OCI-M2 (cell line): ENCODE results near the gene OCA2.
"Not testable (repeated sequence)": the region's sequence is repeated elsewhere in the genome, so short reads cannot be mapped to it uniquely, and the experiment has no call there.

Experiments used
- DNase-seq: peaks from one replicate; lab custom pipeline; 2025; ENCODE audit not compliant: unreplicated experiment; lab: John Stamatoyannopoulos, UW

OCA2 gene

DNA sequence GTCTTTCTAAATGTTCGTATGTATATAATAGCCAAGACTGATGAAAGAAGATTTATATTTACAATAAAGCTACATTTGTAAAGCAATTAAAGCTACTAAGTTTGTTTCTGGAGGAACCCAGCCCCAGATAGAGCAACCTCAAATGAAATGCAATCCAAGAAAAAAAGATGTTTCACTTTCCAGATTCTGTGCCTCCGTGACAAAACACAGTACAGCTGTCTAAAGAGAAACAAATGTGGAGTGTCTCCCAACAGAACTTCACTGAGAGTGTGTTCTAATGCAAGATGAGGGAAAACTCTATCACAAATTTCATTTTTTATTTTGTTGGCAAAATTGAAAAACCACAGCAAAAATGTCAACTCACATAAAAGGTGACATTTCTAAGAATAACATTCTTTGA, 317.0 kb downstream of the OCA2 start:
- DNase-seq = no peak

DNA sequence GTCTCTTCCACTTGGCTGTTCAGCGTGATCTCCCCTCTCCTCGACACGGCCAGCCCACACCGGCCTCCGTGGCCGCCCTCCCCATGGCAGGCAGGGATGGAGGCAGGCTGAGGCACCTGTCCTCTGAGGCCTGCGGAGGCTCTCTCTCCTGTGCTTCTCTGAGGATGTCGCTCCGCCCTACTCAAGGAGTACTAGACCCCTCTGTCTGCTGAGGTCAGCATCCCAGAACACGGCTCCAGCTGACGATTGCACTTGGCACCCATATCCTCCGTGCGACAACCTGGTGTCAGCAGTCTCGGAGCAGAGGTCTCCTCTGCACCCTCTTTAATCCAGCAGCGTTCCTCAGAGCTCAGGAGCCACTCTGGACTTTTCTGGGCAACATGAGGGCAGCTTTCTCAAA, 322.6 kb downstream of the OCA2 start:
- DNase-seq = no peak

DNA sequence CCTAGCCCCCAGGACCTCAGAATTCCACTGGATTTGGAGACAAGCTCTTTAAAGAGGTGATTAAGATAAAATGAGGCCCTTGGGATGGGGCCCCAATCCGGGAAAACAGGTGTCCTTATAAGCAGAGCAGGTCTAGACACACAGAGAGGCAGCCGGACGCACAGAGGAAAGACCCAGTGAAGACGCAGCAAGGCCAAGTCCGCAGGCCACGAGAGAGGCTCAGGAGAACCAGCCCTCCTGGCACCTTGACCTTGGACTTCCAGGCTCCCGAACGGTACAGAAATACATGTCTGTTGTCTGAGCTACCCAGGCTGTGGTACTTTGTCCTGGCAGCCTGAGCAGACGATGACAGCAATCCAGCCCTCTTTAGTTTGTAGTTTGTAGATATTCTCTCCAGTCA, 324.5 kb downstream of the OCA2 start:
- DNase-seq = no peak

DNA sequence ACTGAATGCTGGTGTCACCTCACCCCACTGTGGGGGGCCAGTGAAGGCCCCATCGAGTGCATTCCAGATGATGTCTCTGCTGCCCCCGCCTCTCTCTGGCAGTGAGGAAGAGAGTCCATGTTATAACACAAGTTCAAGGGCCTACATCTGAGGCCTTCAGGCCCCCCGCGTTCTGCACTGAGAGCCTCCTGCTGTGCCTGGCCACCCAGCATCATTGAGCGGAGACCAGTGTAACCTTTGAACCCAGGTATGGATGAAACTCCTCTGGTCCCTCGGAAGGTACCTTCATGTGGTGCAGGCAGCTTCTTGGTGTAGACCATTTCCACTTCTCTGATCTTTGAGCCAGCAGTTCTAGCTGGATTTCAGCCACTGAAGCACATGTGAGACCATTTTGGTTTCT, 324.9 kb downstream of the OCA2 start:
- no peak for DNase-seq

DNA sequence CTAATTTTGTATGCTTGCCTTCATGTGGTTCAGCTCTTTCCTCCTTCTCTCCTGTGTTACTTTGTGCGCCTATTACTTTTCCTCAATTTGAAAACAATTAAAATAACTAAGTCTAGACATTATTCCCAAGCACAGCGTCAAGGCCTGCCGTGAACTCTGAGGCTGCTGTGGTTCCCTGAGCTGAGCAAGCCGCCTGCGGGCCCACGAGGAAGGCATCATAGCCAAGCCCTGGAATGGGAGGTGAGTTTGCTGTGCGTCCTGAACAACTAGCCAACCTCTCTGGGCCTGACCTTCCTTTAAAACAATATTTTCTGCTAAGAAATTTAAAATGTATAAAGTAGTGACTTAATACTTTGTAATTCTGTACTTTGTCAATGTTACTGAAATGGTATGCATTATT, 327.2 kb downstream of the OCA2 start:
- no peak for DNase-seq

DNA sequence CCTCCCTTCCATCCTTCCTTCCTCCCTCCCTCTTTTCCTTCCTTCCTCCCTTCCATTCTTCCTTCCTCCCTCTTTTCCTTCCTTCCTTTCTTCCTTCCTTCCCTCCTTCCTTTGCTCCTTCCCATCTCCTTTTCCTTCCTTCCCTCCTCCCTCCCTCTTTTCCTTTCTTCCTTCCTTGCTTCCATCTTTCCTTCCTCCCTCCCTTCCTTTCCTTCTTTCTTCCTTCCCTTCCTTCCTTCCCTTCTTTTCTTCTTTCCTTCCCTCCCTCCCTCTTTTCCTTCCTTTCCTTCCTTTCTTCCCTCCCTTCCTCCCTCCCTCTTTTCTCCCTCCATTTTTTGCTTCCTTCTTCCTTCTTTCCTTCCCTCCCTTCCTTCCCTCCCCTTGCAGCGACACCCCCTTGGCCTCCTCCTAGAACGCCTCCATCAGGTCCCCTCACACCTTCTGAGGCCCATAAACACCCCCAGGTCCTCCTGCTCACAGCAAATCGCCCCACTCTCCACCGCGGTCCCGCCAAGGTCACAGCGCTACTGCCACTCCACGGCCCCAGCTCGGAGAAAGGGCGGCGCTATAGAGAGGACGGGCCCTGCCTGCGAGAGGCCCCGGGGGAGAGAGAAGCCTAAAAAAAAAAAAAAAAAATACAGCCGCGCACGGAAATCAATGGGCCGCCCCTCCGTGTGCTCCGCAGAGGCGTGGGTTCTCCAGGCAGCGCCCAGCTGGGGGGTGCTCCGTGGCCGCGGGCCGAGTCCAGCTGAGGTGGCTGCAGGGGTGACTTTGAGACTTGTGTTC, 328.2 kb downstream of the OCA2 start:
- no peak for DNase-seq

DNA sequence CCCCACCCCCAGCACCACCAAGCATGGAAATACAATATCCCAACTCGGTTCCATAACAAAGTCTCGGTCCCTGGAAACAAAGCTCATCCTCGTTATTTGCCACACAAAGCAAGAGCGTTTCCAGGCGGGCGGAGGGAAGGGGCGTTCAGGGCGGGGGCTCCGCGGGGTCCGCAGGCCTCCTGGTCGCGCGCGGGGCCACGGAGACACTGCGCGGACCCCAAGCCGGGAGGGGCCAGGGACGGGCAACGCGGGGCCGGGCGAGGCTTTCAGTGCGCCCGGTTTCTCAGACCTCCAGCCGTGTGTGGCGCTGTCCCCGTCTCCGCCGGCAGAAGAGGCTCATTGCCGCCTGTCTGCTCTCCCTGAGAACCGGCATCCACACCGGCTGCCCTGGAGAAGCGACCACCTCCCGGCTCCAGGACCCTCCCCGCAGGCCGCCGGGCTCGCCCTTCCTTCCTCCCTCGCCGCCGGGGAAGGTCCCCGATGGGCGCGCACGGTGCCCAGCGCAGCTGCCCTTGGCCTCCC, 329.0 kb downstream of the OCA2 start:
- DNase-seq = no peak

DNA sequence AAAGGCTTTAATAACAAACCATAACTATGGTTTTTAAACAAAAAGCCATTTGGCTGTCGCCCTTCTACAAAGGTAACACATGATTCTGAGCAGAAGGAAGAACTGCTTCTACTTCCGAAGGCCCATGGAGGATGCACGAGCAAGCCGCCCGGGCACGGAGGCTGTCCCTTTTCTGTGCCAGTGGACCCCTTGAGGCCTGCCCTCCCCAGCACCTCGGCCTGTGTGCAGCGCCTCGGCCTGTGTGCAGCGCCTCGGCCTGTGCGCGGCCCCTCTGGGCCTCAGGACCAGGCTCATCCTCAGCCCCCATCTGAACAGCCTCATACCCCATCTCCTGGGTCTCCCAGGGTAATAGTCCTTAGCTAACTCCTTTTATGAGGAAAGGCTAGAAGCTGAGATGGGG, 329.5 kb downstream of the OCA2 start:
- no peak for DNase-seq

DNA sequence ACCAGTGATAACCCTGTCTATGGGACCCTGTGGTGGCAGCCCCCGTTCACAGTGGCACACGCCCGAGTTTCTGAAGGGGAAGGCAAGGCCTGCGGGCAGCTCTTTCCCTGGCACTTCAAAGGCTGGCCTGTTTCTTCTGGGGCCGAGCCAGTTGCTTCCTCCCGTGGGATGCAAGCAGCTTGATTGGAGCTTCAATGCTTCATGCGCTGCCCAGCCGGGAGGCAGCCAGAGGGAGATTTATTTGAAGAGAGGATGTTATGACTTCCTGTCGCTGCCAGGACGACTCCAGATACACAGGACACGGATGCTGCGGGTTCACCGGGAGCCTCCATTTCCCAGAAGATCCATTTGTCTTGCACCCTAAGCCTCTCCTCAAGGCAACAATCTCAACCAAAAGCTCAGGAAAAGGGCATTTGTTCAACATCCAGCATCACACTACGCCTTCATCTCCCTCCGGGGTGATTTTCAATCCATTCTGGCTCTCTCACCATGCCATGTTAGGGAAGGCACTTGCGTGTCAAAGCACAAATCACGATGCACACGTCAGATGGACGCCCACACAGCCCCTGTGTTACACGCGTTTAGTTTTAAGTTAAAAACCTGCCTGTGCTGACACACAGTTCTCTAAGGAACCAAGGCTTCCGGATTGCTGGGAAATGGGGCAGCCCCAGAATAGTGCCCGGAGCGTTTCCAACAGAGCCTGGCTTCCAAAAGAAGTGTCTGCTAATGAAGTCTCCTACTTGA, 330.2 kb downstream of the OCA2 start:
- no peak for DNase-seq

DNA sequence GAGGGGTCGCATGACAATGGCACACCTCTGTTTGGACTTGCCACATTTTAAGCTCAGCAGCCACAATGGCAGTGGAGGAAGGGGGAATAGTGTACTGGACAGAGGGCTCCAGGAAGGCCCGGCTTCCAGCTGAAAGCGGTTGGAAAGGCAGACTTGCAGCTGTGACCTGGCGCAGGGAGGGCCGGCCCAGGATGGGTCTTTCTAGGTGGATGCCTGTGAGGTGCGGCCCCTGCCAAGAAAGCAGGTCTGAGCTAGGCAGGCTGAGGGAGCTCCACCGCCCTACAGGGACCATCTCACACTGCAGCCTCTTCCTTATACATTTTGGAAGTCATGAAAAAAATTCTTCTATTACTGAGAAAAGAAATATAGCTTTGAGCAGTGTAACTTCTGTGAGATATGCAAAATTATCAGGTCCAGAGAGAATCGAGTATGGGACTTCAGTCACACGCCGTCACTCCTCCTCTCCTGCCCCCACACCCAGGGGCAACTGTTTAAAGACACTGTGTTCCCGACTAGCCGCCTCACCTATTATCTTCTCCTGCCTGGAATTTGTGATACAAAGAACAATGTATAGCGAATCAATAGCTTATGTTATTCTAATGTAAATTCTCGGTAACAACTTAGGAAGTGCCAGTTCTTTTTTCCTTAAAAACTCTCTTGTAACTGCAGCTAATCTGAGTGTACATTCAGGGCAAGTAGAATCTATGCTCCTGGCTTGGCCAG, 331.0 kb downstream of the OCA2 start:
- DNase-seq = no peak

DNA sequence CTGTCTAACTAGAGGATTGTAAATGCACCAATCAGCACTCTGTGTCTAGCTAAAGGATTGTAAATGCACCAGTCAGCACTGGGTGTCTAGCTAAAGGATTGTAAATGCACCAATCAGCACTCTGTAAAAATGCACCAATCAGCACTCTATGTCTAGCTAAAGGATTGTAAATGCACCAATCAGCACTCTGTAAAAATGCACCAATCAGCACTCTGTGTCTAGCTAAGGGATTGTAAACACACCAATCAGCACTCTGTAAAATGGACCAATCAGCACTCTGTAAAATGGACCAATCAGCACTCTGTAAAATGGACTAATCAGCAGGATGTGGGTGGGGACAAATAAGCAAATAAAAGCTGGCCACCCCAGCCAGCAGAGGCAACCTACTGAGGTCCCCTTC, 331.7 kb downstream of the OCA2 start:
- DNase-seq = not testable (repeated sequence)

DNA sequence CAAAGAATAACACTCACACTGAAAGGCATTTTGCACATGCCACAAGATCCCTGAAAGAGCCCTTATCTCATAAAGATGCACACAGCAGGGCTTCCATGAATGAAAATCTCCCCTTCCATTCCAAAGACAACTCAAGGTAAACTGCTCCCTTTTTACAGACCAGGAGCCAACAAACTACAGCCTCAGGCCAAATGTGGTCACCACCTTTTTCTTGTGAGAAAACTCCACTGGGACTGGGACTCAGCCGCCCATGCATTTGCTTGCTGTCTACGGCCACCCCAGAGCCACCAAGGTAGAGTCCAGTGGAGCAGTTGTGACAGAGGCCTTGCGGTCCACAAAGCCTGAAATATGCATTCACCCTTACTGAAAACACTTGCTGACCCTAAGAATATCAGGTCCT, 334.8 kb downstream of the OCA2 start:
- DNase-seq = no peak

DNA sequence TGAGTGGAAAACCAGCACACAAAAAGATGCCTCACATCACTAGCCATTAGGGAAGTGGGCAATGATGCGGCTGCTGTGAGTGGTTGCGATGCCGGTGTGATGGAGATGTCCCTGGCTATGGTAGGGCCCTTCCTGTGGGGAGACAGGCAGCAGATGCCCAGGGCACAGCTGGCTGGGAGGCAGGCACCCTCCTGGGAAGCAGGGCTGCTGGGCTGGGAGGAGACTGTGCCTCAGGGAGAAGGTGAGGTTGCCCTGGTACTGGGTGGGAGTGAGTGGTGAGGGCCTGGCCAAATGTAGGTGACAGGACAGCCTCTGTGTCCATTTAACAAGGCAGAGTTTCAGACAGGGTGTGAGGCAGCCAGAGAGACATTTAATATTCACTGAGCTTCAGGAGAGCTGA, 335.6 kb downstream of the OCA2 start:
- no peak for DNase-seq

DNA sequence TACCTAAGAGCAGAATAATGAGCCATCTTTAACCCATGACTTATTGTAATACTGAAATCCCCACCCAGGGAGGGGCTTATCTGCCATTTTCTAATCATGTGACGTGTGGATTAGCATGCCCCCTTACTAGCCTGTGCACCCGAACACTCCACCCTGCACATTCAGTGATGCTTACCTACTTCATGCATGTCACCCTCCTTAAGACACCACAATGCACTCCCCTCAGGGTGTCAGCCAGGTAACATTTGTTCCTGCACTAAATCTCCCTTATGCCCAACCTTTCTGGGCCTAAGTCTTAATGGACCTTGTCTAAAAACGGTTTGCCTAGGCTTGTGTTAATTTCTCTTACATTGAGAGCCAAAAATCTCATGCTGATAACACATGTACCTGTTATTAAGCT, 336.6 kb downstream of the OCA2 start:
- DNase-seq = no peak

DNA sequence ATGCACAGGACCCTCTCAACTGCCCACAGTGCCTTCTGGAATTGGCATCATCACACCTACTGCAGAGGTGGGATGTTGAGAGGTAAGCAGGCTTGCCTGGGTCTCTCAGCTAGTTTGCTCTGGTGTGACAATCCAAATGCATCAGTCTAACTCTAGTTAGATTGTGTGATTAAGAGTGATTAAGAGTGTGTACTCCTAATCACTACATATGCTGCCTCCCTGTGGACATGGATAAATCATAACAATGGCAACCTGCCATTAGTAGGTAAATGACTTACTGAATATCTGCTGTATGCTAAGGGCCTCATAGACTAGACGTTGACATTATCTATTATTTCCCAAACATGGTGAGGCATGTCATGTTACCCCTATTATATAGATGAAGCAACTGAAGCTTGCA, 342.1 kb downstream of the OCA2 start:
- DNase-seq = no peak

DNA sequence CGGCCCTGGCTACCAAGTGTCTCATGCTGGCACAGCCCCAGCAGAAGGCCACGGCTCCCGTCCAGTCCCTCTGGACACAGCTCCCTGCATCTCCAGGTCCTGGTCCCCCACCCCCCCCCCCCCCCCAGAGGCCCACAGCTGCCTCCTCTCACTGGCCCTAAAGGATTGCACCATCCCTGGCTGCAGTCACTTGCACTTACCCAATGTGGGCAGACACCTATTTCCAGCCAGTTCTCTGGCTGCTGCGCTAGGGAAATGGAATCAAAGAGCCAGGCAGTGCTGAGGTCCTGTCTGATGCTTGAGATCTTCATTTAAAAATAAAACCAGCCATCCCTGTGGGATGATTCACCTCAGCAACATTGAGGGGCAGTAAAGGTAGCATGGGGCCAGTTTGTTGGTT, 346.4 kb downstream of the OCA2 start:
- DNase-seq = no peak

DNA sequence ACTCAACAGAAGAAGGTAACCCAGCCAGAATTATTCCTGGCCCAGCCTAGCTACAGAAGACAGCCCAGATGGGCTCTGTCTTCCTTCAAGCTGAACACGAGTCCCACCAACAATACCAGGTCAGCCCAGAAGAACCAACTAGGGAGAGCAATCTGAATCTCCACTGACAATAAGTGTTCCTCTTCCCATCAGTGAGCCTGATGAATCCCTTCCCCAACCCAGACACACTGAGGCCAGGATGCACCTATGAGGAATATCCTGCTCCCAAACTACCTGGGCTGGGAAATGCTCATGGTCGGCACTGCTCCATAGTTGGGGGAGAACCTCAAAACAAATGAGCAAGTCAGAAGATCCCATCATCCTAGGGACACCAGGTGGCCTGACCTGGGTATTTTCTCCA, 351.1 kb downstream of the OCA2 start:
- DNase-seq = no peak

DNA sequence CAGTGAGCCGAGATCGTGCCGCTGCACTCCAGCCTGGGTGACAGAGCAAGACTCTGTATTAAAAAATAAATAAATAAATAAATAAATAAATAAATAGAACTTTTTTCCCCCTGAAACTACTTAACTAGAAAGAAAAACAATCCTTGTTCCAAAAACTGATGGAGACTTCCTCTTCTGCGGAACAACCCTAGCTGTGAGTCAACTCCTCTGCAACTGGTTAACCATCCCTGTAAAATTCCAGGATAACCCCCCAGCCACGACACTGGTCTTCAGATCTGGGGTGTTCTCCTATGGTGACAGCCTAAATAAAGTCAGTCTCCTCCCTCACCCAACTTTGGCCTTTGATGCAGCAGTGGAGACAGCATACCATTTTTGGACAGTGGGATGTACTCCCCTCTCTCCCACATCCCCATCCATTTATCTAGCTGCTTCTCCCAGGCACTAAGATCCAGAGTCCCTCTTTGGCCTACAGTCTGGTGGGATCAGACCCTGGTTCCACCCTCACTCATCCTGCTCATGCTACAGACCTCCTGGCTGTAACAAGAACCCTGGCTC, 352.6 kb downstream of the OCA2 start:
- DNase-seq = no peak

DNA sequence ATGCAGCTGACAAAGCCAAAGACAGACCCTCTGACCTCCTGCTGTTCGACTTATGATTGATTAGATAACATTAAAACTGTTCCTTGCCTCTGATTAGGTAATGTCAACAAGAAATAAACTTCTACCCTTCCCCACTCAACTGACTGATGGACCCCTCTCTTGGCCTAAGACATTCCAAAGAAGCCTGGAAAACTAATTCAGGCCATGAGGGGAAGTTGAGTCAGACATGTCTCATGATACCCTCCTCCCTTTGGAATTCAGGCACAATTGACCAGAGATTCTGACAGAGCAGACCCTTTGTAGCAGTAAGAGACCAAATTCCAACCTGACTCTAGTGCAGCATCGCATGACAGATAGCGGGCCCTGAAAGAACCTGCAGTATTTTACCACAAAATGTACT, 354.5 kb downstream of the OCA2 start:
- DNase-seq = no peak

DNA sequence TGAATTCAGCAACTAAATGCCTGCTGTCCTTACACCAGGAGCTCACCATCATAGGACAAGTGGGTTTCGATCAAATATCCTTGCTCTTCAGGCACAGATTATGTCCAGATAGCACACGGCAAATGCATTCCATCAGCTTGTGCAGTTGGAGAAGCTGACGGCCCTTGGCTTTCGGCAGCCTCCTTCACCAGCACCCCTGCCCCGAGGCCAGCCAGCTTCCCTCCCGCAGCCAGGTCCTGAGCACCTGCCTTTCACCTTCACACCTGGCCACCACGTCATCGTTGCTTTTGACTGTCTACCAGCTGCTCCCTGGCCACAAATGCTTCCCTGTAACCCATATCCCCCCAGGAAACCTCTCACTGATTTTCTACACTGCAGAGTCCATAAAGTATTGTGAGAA, 355.5 kb downstream of the OCA2 start:
- no peak for DNase-seq

DNA sequence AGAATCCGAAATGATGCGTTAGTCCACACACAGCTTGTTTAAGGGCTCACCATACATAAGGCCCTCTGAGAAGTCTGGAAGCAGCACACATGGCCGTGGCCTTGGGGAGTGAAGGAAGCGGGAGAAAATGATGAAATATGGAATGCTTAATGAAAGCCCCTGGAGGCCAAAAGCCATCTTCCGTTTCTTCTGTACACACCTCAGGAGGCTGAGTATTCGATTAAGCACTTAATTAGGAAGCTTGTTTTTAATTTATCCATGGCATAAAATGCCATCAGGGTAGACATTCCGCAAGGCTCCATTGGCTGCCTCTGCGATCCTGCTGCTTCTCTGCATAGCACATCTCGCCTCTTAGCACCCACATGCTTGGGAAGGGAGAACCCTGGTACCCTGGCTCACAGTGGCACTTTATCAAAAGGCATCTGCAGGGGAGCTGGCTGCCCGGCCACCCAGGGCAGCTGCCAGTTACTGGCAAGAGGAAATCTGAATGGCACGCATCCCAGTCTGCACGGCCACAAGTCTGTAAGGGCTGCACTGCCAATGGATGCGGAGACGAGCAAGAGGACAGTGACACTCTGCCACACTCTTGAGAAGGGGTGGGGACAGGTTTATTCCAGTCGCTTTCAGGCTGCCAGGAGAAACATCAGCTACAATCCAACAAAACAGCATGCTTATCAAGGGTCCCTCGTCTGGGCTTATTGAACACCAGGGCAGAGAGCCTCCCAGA, 356.2 kb downstream of the OCA2 start:
- no peak for DNase-seq
